22Rv1 (cell line): Measurements from ENCODE around the gene ISCU.

Experiments
- CTCF ChIP-seq: fragments of 450-650 bp; IDR thresholded peaks from 2 replicates; pipeline ENCODE4 v1.5.1; 2017; ENCODE audit warnings: mild to moderate bottlenecking
- ZFX ChIP-seq: fragments of 450-650 bp; IDR thresholded peaks from 2 replicates; pipeline ENCODE4 v1.6.1; 2017; ENCODE audit warnings: antibody characterized with exemption, borderline replicate concordance

GRCh38 chr12:108566452-108566851 lies 4.1 kb downstream of the ISCU start:
- TF ChIP-seq CTCF = no peak
- TF ChIP-seq ZFX = no peak
